Measurements from ENCODE around the gene ADCK1.
"Not testable (repeated sequence)": the region's sequence is repeated elsewhere in the genome, so short reads cannot be mapped to it uniquely, and the experiment has no call there.

ADCK1 gene

GRCh38 chr14:77903937-77904617 is 104.2 kb downstream of the ADCK1 start:
- no peak for DNase-seq (ENCODE audit: low read depth)

- DNase-seq (ENCODE audit: low read depth), result no peak
Measured at GRCh38 chr14:77906446-77906845, 106.5 kb downstream of the ADCK1 start.

GRCh38 chr14:77908847-77909246 is 108.9 kb downstream of the ADCK1 start:
- DNase-seq (ENCODE audit: low read depth), result no peak

- DNase-seq (ENCODE audit: low read depth), result no peak
Measured at GRCh38 chr14:77909911-77910310, 110.0 kb downstream of the ADCK1 start.

DNA sequence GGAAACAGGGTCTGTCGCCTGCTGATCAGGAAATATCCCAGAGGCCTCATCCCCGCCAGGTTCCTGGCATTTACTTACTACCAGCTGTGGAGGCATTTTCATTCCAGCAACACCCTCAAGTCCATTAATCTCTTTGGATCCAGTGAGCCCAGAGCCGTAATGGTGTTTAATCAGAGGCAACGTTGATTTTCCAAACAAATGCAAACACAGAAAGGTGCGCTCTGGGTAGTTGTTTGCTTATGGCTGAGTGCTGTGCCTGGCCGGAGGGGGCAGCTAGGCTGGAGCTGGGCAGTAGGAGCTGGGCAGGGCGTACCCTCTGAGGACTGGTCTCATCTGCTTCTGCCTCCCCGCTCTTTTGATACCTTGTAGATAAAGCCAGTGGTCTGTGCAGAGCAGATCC is 110.6 kb downstream of the ADCK1 start:
- DNase-seq (ENCODE audit: low read depth), result no peak

GRCh38 chr14:77911356-77911755 is 111.4 kb downstream of the ADCK1 start:
- DNase-seq (ENCODE audit: low read depth), result no peak

DNA sequence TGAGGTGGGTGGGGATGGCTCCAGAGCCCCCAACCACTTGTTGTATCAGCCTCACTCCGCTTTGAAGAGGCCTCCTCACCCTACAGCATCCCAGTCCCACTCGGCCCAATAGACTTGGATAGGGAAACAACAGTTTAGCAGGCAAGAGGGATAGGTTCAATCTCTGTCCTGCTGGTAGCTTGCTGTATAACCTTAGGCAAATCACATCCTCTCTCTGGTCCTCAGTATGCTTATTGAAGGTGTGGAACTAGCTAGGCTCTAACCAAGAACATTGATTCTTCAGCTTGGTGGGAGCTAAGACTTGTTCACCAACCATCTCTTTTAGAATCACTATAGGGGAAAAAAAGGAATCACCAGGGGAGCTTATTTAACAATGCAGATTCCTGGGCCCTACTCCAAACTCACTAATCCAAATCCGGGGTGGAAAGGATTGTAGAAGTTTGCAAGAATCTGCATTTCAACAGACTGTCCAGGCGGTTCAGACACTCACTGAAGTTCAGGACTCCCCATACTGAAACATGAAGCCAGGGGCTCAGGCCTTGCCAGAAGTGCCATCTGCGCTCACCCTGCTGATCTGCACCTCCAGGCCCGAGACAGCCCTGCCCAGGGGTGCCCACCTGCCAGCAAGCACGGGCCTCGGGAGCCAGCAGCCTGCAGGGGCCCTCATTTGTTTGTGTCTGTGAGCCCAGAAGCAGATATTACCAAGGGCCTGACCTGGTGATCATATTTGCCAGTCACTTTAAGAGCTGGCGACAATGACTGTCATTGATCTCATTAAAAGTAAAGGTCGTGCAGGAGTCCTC is 113.0 kb downstream of the ADCK1 start:
- DNase-seq (ENCODE audit: low read depth), result no peak

DNA sequence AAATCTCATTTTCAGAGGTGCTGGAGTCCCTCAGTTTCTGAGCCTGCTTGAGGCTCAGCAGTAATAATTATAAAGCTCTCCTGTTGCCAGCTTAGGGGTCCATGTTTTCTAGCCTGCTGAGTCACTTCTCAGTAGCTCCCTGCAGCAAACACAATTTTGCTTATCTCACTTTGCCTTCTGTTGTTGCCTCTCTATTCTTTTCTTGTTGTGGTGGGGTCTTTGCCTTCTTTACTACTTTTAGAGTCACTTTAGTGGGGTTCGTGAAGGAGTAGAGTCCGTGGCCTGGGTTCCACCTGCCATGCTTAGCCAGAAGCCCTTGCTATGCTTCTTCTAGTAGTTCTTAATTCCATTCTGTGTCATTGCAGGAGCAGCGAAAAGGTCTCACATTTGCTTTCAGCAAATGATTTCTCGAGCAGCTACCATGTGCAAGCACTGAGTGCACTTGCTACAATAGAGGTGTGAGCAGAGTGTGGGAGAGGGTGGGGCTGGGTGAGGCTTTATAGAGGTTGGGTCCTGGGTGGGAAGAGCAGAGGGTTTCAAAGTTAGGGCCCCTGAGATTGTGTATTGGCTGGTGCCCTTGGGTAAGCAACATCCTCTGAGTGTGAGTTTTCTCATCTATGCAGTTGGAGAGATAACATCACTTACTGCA is 114.3 kb downstream of the ADCK1 start:
- DNase-seq (ENCODE audit: low read depth), result no peak

- DNase-seq (ENCODE audit: low read depth), result not testable (repeated sequence)
Measured at GRCh38 chr14:77915390-77915789, 115.5 kb downstream of the ADCK1 start.

- no peak for DNase-seq (ENCODE audit: low read depth)
Measured at GRCh38 chr14:77917491-77918201, 117.7 kb downstream of the ADCK1 start.

DNA sequence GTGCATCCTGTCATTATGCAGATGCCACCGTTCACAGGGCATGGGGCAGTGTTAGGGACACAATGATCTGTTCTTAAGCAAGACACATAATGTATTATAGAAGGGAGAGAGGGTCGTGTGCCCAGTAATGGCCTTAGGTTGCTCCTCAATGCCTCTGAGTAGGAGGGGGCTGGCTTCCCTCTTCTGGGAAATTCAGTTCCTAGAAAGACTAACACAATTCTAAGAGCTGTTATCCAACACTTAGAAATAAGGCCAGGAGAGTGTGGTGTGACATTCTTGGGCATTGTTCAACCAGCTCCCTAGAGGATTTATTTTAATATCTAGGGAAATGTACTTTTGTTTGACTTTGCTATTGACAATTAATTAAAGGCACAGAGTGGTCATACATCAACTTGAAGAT is 118.5 kb downstream of the ADCK1 start:
- DNase-seq (ENCODE audit: low read depth), result no peak

- no peak for DNase-seq (ENCODE audit: low read depth)
Measured at GRCh38 chr14:77920312-77920711, 120.4 kb downstream of the ADCK1 start.

DNA sequence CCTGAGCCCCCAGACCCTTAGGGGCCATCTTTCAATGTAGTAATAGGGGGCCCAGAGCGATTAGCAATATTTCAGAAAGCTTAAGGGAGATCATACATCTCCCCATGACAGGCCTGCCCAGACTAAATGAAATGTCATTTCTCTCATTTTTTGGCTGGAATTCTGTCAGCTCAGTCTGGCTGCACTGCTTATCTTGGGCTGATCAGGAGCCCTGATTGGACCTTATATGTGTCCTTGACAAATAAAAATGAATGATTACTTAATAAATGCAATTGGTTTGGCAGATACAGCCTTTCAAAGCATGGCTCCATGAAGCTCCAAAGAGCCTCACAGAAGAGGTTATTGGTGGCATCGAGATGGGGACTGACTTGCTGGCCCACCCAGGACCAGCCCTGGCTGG is 121.9 kb downstream of the ADCK1 start:
- DNase-seq (ENCODE audit: low read depth), result no peak

DNA sequence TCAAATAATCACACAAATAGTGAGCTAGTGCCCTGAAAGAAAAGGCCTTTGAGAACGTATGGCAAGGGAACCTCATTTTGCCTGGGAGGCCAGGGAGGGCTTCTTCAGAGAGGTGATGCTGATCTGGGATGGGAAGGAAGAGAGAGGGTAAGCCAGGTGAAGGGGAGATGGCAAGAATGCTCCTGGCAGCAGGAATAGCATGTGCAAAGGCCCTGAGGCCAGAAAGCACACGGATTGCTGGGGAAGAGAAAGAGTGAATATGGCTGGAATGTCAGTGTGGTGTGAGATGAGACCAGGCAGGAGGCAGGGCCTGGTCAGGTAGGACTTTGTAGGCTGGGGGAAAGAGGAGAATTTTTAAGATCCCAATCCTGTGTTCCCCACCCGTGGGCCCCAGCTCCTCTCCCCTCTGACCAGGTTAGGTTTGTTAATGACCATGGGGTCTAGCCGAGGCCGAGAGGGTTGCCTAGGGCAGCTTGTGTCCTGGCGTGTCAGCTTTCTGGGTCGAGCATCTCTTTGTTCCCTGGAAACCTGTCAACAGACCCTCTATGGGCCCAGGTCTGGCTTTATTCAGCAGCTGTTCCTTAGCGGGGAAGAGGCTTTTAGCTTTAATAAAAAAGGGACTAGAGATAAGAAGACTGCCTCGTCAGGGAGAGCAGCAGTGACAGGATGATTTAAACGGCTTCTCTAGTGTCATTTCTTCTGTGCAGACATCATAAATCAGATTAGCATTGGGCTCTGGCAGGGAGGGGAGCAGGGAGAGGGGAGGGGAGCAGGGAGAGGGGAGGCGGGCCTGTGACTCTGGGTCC is 123.4 kb downstream of the ADCK1 start:
- no peak for DNase-seq (ENCODE audit: low read depth)

GRCh38 chr14:77924141-77924948 is 124.4 kb downstream of the ADCK1 start:
- no peak for DNase-seq (ENCODE audit: low read depth)

- DNase-seq (ENCODE audit: low read depth), result no peak
Measured at GRCh38 chr14:77926942-77927341, 127.0 kb downstream of the ADCK1 start.

DNA sequence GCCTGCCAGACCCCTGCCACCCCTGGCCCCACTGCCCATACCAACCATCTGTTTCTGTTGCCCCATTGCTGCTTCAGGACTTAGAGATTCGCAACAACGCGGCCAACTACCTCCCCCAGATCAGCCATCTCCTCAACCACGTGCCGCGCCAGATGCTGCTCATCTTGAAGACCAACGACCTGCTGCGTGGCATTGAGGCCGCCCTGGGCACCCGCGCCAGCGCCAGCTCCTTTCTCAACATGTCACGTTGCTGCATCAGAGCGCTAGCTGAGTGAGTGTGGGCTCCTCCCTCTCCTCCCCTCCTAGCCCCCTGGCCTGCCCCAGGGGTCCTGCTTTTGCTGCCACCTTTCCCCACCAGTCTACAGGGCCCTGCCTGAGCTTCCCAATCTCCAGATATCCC is 131.5 kb downstream of the ADCK1 start:
- no peak for DNase-seq (ENCODE audit: low read depth)

- no peak for DNase-seq (ENCODE audit: low read depth)
Measured at GRCh38 chr14:77936138-77936639, 136.3 kb downstream of the ADCK1 start.

DNA sequence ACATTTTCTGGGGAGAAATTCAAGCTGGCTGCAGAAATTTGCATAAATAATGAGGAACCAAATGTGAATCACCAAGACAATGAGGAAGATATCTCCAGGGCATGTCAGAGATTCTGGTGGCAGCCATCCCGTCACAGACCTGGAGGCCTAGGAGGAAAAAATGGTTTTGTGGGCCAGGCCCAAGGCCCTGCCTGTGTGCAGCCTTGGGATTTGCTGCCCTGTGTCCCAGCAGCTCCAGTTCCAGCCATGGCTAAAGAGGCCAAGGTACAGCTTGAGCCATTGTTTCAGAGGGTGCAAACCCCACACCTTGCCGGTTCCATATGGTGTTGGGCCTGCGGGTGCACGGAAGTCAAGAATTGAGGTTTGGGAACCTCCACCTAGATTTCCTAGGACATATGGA is 147.5 kb downstream of the ADCK1 start:
- no peak for DNase-seq (ENCODE audit: low read depth)

- DNase-seq (ENCODE audit: low read depth), result no peak
Measured at GRCh38 chr14:77950371-77951063, 150.6 kb downstream of the ADCK1 start.
